Activated CD8-positive, alpha-beta T cell treated with anti-CD3 and anti-CD28 coated beads, Interleukin-2, amount 10 ng/mL, durations not matched to agents 7 days and 5 days (primary cell): Measurements from ENCODE around the gene ITGA11. TPM values are rescaled to one million over a fixed set of nuclear protein-coding genes. Genes with fewer than 3 reads are reported as not detected.

Experiments
- ATAC-seq: fragments of 150-1000 bp; cut with Tn5 transposase; one replicate; pipeline ENCODE4 v1.10.0; 2021; ENCODE audit warnings: moderate library complexity
- CTCF ChIA-PET: fragments of 350-600 bp; sonication (Branson Sonifier 250); formaldehyde crosslinking; loops from one replicate; lab custom pipeline; 2021; ENCODE audit warnings: antibody characterized with exemption; lab: Charles Lee
- POLR2A ChIA-PET: fragments of 350-600 bp; sonication (Branson Sonifier 250); formaldehyde crosslinking; loops from one replicate; lab custom pipeline; 2021; ENCODE audit warnings: antibody characterized with exemption; lab: Charles Lee
- DNase-seq: peaks from one replicate; pipeline ENCODE4 v3.0.0-alpha.2; 2020
- H3K27ac Mint-ChIP-seq: one replicate; pipeline ENCODE4 v1.8.0; 2021; ENCODE audit warnings: mild to moderate bottlenecking, mixed read lengths
- H3K27me3 Mint-ChIP-seq: one replicate; pipeline ENCODE4 v1.8.0; 2021; ENCODE audit warnings: low read depth, mixed read lengths
- H3K36me3 Mint-ChIP-seq: one replicate; pipeline ENCODE4 v1.8.0; 2021; ENCODE audit warnings: low read depth, mixed read lengths
- H3K4me1 Mint-ChIP-seq: one replicate; pipeline ENCODE4 v1.8.0; 2021; ENCODE audit warnings: low read depth, mixed read lengths
- H3K4me3 Mint-ChIP-seq: one replicate; pipeline ENCODE4 v1.8.0; 2021; ENCODE audit warnings: mild to moderate bottlenecking, mixed read lengths
- H3K9me3 Mint-ChIP-seq: one replicate; pipeline ENCODE4 v1.8.0; 2022; ENCODE audit warnings: mixed read lengths; ENCODE audit not compliant: insufficient read depth
- total RNA-seq, 2 experiments: library from RNA; stranded (reverse); gene quantifications; one replicate each; pipeline ENCODE4 v1.2.3, GENCODE V29; 2021

Gene ITGA11
- total RNA-seq, 2 experiments from 2014 or later = 0.18 to 0.39 TPM

DNA sequence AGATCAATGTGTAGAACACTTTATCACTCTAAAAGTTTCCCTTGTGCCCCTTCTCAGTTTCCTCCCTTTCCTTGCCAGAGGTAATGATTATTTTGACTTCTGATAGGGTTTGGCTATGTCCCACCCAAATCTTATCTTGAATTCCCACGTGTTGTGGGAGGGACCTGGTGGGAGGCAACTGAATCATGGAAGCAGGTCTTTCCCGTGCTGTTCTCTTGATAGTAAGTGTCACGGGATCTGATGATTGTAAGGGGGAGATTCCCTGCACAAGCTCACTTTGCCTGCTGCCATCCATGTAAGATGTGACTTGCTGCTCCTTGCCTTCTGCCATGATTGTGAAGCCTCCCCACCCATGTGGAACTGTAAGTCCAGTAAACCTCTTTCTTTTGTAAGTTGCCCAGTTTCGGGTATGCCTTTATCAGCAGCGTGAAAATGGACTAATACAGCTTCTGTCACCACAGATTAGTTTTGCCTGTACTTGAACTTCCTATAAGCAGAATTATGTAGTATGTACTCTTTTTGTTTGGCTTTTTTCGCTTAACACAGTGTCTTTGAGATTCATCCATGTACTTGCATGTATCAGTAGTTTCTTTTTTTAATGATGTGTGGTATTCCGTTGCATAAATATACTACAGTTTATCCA lies 147.2 kb downstream of the ITGA11 start:
- Mint-ChIP-seq H3K4me3 (no peak overlapping the region), H3K9me3 (no peaks in the 10 kb centered on the region), H3K4me1 (peaks cover 62% of the 10 kb centered on the region), H3K36me3 (peaks cover 43% of the 10 kb centered on the region), H3K27ac (no peak overlapping the region), H3K27me3 (no peaks in the 10 kb centered on the region)
- ChIA-PET POLR2A (no interaction called here), CTCF (no interaction called here)
- ATAC-seq = no peak
- no peak for DNase-seq

DNA sequence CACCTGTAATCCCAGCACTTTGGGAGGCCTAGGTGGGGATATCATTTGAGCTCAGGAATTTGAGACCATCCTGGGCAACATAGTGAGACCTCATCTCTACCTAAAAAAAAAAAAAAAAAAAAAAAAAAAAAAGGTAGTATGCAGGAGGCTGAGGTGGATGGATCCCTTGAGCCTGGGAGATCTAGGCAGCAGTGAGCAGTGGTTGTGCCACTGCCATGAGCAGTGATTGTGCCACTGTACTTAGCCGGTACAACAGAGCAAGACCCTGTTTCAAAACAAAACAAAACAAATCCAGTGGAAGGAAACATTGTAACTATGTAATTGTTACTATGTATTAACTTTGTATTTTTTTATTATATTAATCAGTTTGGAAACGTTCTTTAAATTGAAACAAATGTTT lies 148.6 kb downstream of the ITGA11 start:
- Mint-ChIP-seq H3K4me1 (peaks cover 59% of the 10 kb centered on the region), H3K4me3 (no peak overlapping the region), H3K36me3 (peaks cover 48% of the 10 kb centered on the region), H3K27me3 (no peaks in the 10 kb centered on the region), H3K27ac (no peak overlapping the region), H3K9me3 (no peaks in the 10 kb centered on the region)
- ChIA-PET POLR2A (no interaction called here), CTCF (interaction anchor here (2.0 to 3.6 kb wide), 3 partner anchors 9 to 31 kb away, joined by 4 to 35 read pairs (median 7); no protein-coding TSS in a partner anchor)
- DNase-seq (no peak), ATAC-seq (no peak)

DNA sequence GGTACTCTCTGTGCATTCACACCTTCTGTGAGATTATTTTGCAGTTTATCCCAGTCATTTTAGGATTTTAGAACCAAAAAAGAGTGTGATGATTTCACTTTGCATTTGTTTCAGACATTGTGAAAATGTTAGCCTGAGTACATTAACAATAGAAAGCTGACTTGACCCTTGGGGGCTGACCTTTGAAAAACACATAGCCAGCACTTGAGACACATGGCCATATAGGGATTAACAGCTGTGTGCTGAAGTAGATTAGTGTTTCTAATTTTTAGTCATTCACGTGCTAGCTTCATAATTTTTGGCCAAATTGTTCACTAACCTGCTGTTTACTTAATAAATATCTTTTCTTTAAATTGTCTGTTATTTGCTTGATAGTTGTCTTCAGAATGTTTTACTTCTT lies 151.0 kb downstream of the ITGA11 start:
- no peak for DNase-seq
- H3K36me3 Mint-ChIP-seq = peaks cover 40% of the 10 kb centered on the region

DNA sequence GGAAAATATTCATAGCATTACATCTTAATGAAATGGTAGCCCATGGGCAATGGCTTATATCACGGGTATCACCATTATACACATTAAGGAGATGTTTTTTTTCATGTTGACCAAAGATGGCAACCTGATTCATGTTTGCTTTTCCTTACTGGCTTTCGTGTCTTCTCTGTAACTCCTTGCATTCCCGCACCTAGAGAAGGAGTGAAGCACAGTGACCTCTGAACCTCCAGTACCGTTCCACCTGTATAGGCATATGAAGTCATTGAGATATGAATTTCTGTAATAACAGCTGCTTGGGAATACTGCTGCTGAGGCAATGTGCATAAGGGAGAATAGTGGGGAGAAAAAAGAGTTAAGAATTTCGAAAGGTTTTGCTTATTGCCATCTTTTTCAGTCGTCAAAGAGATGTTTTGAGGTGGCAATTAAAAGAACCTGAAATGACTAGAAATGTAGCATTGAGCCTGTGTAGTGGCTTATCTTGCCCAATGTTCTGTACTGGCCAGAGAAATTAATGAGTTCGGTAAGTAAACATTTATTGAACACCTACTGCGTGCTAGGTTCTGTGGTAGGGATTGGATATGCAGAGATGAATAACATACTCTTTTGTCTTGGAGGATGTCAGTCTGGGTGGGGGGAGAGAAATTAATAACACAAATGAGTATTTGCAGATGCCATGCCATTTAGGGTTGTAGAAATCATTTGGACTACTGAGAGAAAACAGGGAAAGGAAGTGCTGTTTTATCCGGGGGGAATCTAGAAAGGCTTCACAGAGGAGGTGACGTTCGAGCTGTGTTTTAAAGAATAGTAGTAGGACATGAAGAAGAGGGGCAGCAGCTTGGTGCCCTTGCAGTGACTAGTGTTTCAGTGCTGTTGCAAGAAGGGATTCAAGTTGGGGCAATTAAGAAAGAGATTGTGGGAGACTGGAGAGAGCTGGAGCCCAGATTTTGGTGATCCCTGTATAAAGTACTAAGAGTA lies 151.9 kb downstream of the ITGA11 start:
- H3K4me3 Mint-ChIP-seq = peak overlapping the region; percentile 88
- DNase-seq (no peak), ATAC-seq (no peak)
- H3K9me3 Mint-ChIP-seq = no peaks in the 10 kb centered on the region
- H3K27me3 Mint-ChIP-seq = no peaks in the 10 kb centered on the region
- H3K4me1 Mint-ChIP-seq = peaks cover 47% of the 10 kb centered on the region
- peak overlapping the region; percentile 28 for H3K27ac Mint-ChIP-seq
- CTCF ChIA-PET = interaction anchor here (1.0 to 6.2 kb wide), 10 partner anchors 10 to 270 kb away, joined by 3 to 37 read pairs (median 11); no protein-coding TSS in a partner anchor
- H3K36me3 Mint-ChIP-seq = peaks cover 32% of the 10 kb centered on the region
- POLR2A ChIA-PET = interaction anchor here (0.8 to 1.1 kb wide), 2 partner anchors 9 to 21 kb away, joined by 3 to 4 read pairs; no protein-coding TSS in a partner anchor

More for the DNA sequence above, 151.0 kb downstream of the ITGA11 start:
- no peaks in the 10 kb centered on the region for H3K27me3 Mint-ChIP-seq
- H3K4me3 Mint-ChIP-seq = peak overlapping the region; percentile 88
- no peaks in the 10 kb centered on the region for H3K9me3 Mint-ChIP-seq
- ATAC-seq = no peak
- H3K4me1 Mint-ChIP-seq = peaks cover 55% of the 10 kb centered on the region
- POLR2A ChIA-PET = interaction anchor here (0.8 to 1.1 kb wide), 2 partner anchors 8 to 22 kb away, joined by 3 to 4 read pairs; no protein-coding TSS in a partner anchor
- no peak overlapping the region for H3K27ac Mint-ChIP-seq
- CTCF ChIA-PET = interaction anchor here (1.0 to 6.2 kb wide), 8 partner anchors 9 to 269 kb away, joined by 3 to 37 read pairs (median 8); no protein-coding TSS in a partner anchor

DNA sequence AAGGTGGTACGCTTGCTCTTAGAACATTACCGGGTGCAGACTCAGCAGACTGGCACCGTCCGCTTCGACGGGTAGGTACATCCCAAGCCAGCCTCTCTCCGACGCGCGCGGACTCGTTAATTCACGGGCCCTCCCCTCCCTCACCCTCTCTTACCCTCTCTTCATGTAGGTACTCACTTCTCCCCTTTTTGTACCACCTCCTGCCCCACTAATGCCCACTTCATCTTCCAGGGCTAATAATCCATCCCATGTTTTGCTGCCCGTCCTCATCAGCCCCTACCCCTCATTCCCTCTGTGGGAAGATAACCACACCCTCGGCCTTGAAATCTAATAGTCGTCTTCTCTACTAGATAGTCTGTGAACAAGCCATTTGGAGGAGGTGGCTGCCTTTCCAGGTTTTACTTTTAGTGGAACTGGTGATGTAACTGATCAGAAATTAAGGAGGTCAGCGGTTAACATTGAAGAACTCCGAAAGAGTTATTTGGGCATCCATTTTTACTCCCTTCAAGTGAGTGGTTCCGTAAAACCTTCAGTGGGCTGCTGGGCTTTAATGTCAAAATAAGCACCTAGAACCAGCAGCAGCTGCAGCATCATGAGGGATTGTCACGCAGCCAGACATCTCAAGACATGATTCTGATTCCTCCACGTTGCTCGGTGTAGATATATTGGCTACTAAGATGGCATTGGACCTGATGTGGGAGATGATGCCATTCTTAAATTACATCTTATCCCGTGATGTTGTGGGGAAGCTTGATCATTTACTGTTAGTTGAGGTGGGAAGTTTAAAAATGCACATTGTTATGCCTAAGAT lies 153.2 kb downstream of the ITGA11 start:
- POLR2A ChIA-PET = interaction anchor here (1.7 to 3.1 kb wide), 3 partner anchors 20 to 26 kb away, joined by 8 to 28 read pairs (median 8); no protein-coding TSS in a partner anchor
- Mint-ChIP-seq H3K27ac (peak overlapping the region; percentile 98), H3K27me3 (no peaks in the 10 kb centered on the region), H3K36me3 (peaks cover 25% of the 10 kb centered on the region), H3K9me3 (no peaks in the 10 kb centered on the region), H3K4me3 (peak overlapping the region; percentile 88), H3K4me1 (peaks cover 41% of the 10 kb centered on the region)
- DNase-seq (no peak), ATAC-seq (no peak)
- CTCF ChIA-PET = interaction anchor here (1.0 to 6.2 kb wide), 6 partner anchors 11 to 104 kb away, joined by 3 to 37 read pairs (median 13); no protein-coding TSS in a partner anchor

DNA sequence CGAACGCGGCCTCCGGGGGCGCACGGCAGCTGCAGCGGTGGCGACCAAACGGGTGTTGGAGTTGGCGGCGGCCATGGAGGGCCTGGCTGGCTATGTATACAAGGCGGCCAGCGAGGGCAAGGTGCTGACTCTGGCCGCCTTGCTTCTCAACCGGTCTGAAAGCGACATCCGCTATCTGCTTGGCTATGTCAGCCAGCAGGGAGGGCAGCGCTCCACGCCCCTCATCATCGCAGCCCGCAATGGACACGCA lies 153.7 kb downstream of the ITGA11 start:
- POLR2A ChIA-PET = interaction anchor here (1.2 to 3.1 kb wide), 11 partner anchors 9 to 101 kb away, joined by 4 to 32 read pairs (median 8); partner anchors contain the start of gene CLN6
- Mint-ChIP-seq H3K36me3 (peaks cover 25% of the 10 kb centered on the region), H3K4me3 (peak overlapping the region; percentile 88), H3K27me3 (no peaks in the 10 kb centered on the region), H3K4me1 (peaks cover 39% of the 10 kb centered on the region), H3K27ac (peak overlapping the region; percentile 98), H3K9me3 (no peaks in the 10 kb centered on the region)
- ATAC-seq = no peak
- CTCF ChIA-PET = interaction anchor here (1.0 to 6.2 kb wide), 8 partner anchors 15 to 104 kb away, joined by 3 to 37 read pairs (median 4); no protein-coding TSS in a partner anchor
- peak; percentile 81 for DNase-seq

DNA sequence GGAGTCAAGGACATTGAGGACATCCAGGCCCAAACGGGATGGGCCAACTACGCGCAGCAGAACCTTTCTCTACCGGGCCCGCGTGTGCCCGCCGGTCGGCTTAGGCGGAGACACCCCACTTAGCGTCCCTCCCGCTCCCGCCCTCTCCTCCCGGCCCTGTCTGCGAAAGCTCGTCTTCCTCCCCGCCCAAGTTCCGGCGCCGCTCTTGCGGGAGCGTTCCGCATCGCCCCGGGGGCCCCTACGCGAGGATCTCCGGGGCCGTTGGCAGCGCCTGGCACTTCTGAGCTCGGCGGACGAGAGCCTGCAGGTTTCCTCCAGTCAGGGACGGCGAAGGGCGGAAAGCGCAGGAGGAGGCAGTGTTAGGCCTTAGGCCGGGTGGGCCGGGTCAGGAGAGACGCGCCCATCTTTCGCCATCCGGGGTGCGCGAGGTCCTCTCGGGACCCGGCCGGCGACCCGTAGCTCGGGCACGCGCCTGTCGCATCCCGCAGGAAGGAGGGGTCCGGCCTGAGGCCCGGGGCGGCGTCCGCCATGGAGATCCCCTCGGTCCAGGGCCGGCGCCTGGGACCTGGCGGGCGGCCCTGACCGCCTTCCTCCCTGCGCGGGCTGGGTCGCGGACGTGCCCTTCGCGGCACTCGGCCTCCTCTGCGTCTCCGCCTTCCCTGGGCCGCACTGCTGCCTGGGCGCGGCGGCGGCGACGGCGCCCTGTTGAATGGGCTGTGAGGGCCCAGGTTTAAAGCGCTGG lies 154.2 kb downstream of the ITGA11 start, which contains the start of gene FEM1B:
TSS of gene FEM1B (plus strand) at position 143 of the 742 bp plus-strand sequence. CDS start 673 bp downstream, outside the sequence.
- peak within 1 kb of the TSS; percentile 88 for H3K4me3 Mint-ChIP-seq
- POLR2A ChIA-PET = interaction anchor here (0.6 to 3.1 kb wide), 20 partner anchors 9 to 543 kb away, joined by 3 to 32 read pairs (median 6); partner anchors contain the start of genes ANP32A and CLN6
- CTCF ChIA-PET = interaction anchor here (1.0 to 6.2 kb wide), 11 partner anchors 11 to 272 kb away, joined by 3 to 37 read pairs (median 4); no protein-coding TSS in a partner anchor
- no peaks in the 10 kb centered on the region for H3K9me3 Mint-ChIP-seq
- peak within 1 kb of the TSS; percentile 98 for H3K27ac Mint-ChIP-seq
- peak; percentile 82 for ATAC-seq
- peaks cover 39% of the 10 kb centered on the region for H3K4me1 Mint-ChIP-seq
- H3K36me3 Mint-ChIP-seq = peaks cover 25% of the 10 kb centered on the region
- DNase-seq = peak; percentile 90
- H3K27me3 Mint-ChIP-seq = no peaks in the 10 kb centered on the region

DNA sequence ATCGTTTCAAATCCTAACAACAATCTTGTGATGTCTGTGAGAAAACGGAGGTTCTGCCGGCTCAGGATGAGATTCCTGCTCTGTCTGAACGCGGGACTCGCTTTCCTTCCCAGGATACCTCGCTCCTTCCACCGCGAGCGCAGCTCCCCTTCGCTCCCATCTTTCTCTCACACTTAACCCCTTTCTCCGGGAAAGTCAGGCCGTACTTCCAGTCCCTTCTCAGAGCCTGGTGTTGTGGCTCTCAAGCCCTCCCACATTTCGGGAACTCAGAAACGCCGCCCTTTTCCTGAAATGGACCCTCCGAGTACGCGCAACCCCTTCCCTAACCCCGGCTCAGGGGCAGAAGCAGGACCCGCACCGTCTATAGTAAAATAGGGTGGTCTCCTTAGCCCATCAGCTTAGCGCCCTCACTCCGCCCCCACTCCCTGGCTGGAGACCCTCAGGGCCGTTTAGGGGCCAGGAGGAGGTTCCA lies 154.8 kb downstream of the ITGA11 start:
- CTCF ChIA-PET = interaction anchor here (1.0 to 6.2 kb wide), 9 partner anchors 11 to 273 kb away, joined by 3 to 37 read pairs (median 4); no protein-coding TSS in a partner anchor
- peaks cover 39% of the 10 kb centered on the region for H3K4me1 Mint-ChIP-seq
- H3K27me3 Mint-ChIP-seq = no peaks in the 10 kb centered on the region
- peak overlapping the region; percentile 98 for H3K27ac Mint-ChIP-seq
- ATAC-seq (peak; percentile 8), DNase-seq (no peak)
- POLR2A ChIA-PET = interaction anchor here (0.6 to 3.1 kb wide), 21 partner anchors 8 to 543 kb away, joined by 3 to 32 read pairs (median 6); partner anchors contain the start of genes ANP32A and CLN6
- H3K36me3 Mint-ChIP-seq = peaks cover 24% of the 10 kb centered on the region
- peak overlapping the region; percentile 88 for H3K4me3 Mint-ChIP-seq
- no peaks in the 10 kb centered on the region for H3K9me3 Mint-ChIP-seq

DNA sequence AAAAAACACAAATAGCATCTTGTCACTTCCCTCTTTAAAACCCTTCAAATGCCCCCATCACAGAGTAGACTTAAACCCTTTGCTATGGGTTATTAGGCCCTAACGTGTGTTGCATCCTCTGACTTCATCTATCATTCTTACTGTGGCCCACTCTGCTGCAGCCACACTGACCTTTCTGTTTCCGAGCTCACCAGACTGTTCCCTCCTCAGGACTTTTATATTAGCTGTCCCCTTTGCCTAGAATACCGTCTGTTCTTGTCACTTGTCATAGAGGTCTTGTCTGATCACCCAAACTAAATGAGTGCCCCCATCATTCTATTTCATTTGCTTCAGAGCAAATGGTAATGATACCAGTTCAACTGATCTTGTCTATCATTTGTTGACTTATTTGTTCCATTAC lies 155.3 kb downstream of the ITGA11 start:
- H3K4me1 Mint-ChIP-seq = peaks cover 34% of the 10 kb centered on the region
- peaks cover 20% of the 10 kb centered on the region for H3K36me3 Mint-ChIP-seq
- peak overlapping the region; percentile 98 for H3K27ac Mint-ChIP-seq
- H3K4me3 Mint-ChIP-seq = peak overlapping the region; percentile 88
- H3K27me3 Mint-ChIP-seq = peaks cover 2% of the 10 kb centered on the region
- ATAC-seq (no peak), DNase-seq (no peak)
- CTCF ChIA-PET = interaction anchor here (1.0 to 6.2 kb wide), 7 partner anchors 12 to 274 kb away, joined by 3 to 37 read pairs (median 4); no protein-coding TSS in a partner anchor
- no peaks in the 10 kb centered on the region for H3K9me3 Mint-ChIP-seq
- POLR2A ChIA-PET = interaction anchor here (0.8 to 3.1 kb wide), 16 partner anchors 8 to 135 kb away, joined by 3 to 32 read pairs (median 8); partner anchors contain the start of gene CLN6
